GM19193 (cell line): Measurements from ENCODE around the gene GPR89B.
A peak's percentile ranks its signal among the peaks of the same experiment; 100 is the strongest.

Source experiments
- POLR2A ChIP-seq: IDR thresholded peaks from 4 replicates; pipeline ENCODE4 v1.6.1; 2011; ENCODE audit not compliant: insufficient read depth, insufficient read length; ENCODE audit errors: extremely low read depth

Gene GPR89B

GRCh38 chr1:147913362-147913942, 14.8 kb upstream of the GPR89B start:
- TF ChIP-seq POLR2A = no peak

DNA sequence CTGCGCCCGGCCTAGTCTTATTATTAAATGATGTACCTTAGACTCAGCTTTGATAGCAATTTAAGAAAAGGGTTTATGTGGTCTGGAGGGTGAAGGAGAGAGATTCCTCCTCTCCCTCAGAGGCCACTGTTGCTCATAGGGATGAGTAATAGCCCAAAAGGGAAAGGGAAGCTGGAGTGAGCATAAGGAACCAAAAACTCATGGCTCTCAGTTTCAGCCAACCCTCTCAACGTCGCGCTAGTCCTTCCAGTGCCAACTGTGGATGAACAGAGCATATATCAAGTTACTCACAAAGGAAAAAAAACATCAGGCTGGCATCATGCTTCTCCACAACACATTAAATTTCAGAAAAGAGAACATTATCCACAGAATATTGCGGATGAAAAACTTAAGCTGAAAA, 8.3 kb upstream of the GPR89B start:
- TF ChIP-seq POLR2A = no peak

DNA sequence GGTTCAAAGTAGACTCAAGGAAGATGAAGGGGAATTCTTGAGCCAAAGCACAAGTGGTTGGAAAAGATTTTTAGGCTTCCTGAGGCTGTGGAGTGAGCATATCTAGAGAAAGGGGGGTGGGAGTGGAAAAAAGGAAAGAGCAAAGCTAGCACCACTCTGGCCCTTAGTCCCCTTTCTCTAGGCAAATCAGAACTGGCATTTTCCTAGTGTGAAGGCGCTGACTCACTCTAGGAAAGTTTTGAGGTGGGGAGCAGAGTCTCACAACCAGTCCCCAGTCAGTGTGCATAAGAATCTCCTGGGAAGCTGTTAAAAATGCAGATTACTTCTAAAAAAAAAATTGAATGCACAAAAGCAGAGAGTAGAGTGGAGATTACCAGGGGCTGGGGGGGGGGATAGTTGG, 3.4 kb upstream of the GPR89B start:
- no peak for TF ChIP-seq POLR2A

GRCh38 chr1:148010527-148010926, 82.3 kb downstream of the GPR89B start:
- no peak for TF ChIP-seq POLR2A

- peak; percentile 90 for TF ChIP-seq POLR2A
Measured at GRCh38 chr1:148038462-148039333, 110.5 kb downstream of the GPR89B start.
